ENCODE data around the gene BAG1. TPM values are rescaled to one million over a fixed set of nuclear protein-coding genes. Genes with fewer than 3 reads are reported as not detected.

Gene BAG1
- total RNA-seq, 3 donors from 2014 or later (not counting 1 experiment from before 2014, with no cell fraction given), result 83.4 to 102 (median 93.4) TPM

GRCh38 chr9:33256236-33256635 is 8.3 kb downstream of the BAG1 start:
- no peak overlapping the region for H3K4me3 Mint-ChIP-seq
- intact Hi-C loops (cut with micrococcal nuclease), result no loop called here
- no peak for TF ChIP-seq CTCF (IDR thresholded peaks at IDR 0.05)
- no peaks in the 10 kb centered on the region for H3K9me3 Mint-ChIP-seq
- no peaks in the 10 kb centered on the region for H3K4me1 ChIP-seq (ENCODE audit: control insufficient read depth, insufficient read depth, low read length)
- DNase-seq, result no peak
- ATAC-seq, result no peak
- H3K4me3 ChIP-seq (ENCODE audit: low read length), result no peak overlapping the region
- peaks cover 6% of the 10 kb centered on the region in 2 donors for H3K4me1 Mint-ChIP-seq
- no peaks in the 10 kb centered on the region for H3K27me3 ChIP-seq (ENCODE audit: control insufficient read depth, insufficient read depth, low read length)
- 100% methylated on average over 2 of the region's 2 CpGs for WGBS (ENCODE audit: insufficient coverage)
- H3K27ac Mint-ChIP-seq, result no peak overlapping the region
- no peaks in the 10 kb centered on the region for H3K9me3 ChIP-seq (ENCODE audit: control insufficient read depth, insufficient read depth, low read length)
- no peaks in the 10 kb centered on the region for H3K27me3 Mint-ChIP-seq (ENCODE audit: low read depth in 2 of 2)
- peaks cover 21% of the 10 kb centered on the region for H3K36me3 Mint-ChIP-seq
- no peak overlapping the region for H3K27ac ChIP-seq (ENCODE audit: low read length)
- H3K36me3 ChIP-seq (ENCODE audit: control insufficient read depth, insufficient read depth, low read length), result peaks cover 84% of the 10 kb centered on the region

GRCh38 chr9:33255471-33255870 is 9.0 kb downstream of the BAG1 start:
- Histone ChIP-seq H3K4me3 (ENCODE audit: low read length) (no peak overlapping the region), H3K4me1 (ENCODE audit: control insufficient read depth, insufficient read depth, low read length) (no peaks in the 10 kb centered on the region), H3K9me3 (ENCODE audit: control insufficient read depth, insufficient read depth, low read length) (no peaks in the 10 kb centered on the region), H3K36me3 (ENCODE audit: control insufficient read depth, insufficient read depth, low read length) (peaks cover 80% of the 10 kb centered on the region), H3K27ac (ENCODE audit: low read length) (no peak overlapping the region), H3K27me3 (ENCODE audit: control insufficient read depth, insufficient read depth, low read length) (no peaks in the 10 kb centered on the region)
- no peak for TF ChIP-seq CTCF (IDR thresholded peaks at IDR 0.05)
- no peak for ATAC-seq
- H3K9me3 Mint-ChIP-seq, result no peaks in the 10 kb centered on the region
- no peak overlapping the region for H3K27ac Mint-ChIP-seq
- H3K4me1 Mint-ChIP-seq, result peaks cover 6% of the 10 kb centered on the region in 2 donors
- DNase-seq, result no peak
- 89% methylated on average over 4 of the region's 4 CpGs for WGBS (ENCODE audit: insufficient coverage)
- no peaks in the 10 kb centered on the region for H3K27me3 Mint-ChIP-seq (ENCODE audit: low read depth in 2 of 2)
- intact Hi-C loops (cut with micrococcal nuclease), result no loop called here
- no peak overlapping the region for H3K4me3 Mint-ChIP-seq
- peaks cover 21% of the 10 kb centered on the region for H3K36me3 Mint-ChIP-seq

GRCh38 chr9:33255014-33255413 is 9.5 kb downstream of the BAG1 start:
- ATAC-seq, result no peak
- H3K27ac ChIP-seq (ENCODE audit: low read length), result no peak overlapping the region
- Mint-ChIP-seq H3K27me3 (ENCODE audit: low read depth in 2 of 2) (no peaks in the 10 kb centered on the region), H3K9me3 (no peaks in the 10 kb centered on the region), H3K4me1 (peaks cover 6% of the 10 kb centered on the region in 2 donors), H3K4me3 (no peak overlapping the region), H3K27ac (no peak overlapping the region), H3K36me3 (peaks cover 21% of the 10 kb centered on the region)
- no peak overlapping the region for H3K4me3 ChIP-seq (ENCODE audit: low read length)
- no peaks in the 10 kb centered on the region for H3K4me1 ChIP-seq (ENCODE audit: control insufficient read depth, insufficient read depth, low read length)
- H3K27me3 ChIP-seq (ENCODE audit: control insufficient read depth, insufficient read depth, low read length), result no peaks in the 10 kb centered on the region
- H3K9me3 ChIP-seq (ENCODE audit: control insufficient read depth, insufficient read depth, low read length), result no peaks in the 10 kb centered on the region
- no peak for TF ChIP-seq CTCF (IDR thresholded peaks at IDR 0.05)
- intact Hi-C loops (cut with micrococcal nuclease), result no loop called here
- peaks cover 76% of the 10 kb centered on the region for H3K36me3 ChIP-seq (ENCODE audit: control insufficient read depth, insufficient read depth, low read length)
- 97% methylated on average over 8 of the region's 8 CpGs for whole genome bisulfite sequencing (ENCODE audit: insufficient coverage)
- DNase-seq, result no peak

DNA sequence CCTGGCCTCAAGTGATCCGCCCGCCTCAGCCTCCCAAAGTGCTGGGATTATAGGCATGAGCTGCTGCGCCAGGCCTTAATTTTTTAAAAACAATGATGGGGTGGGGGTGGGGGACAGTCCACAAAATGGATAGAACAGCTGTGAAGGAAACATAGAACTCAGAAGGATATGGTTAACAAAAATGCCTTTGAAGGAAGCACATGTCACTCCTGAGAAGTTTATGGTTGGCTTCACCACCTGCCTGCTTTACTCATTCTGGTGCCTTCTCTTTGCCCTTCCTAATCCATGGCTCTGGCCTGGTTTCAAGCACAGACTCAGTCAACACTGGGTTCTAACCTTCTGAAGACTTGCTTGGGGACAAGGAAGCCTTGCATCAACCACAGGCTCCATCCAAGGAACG is 10.3 kb downstream of the BAG1 start:
- Mint-ChIP-seq H3K4me1 (peaks cover 6% of the 10 kb centered on the region in 2 donors), H3K36me3 (peaks cover 16% of the 10 kb centered on the region), H3K4me3 (no peak overlapping the region), H3K27me3 (ENCODE audit: low read depth in 2 of 2) (no peaks in the 10 kb centered on the region), H3K9me3 (no peaks in the 10 kb centered on the region), H3K27ac (no peak overlapping the region)
- no peaks in the 10 kb centered on the region for H3K27me3 ChIP-seq (ENCODE audit: control insufficient read depth, insufficient read depth, low read length)
- H3K4me3 ChIP-seq (ENCODE audit: low read length), result no peak overlapping the region
- H3K9me3 ChIP-seq (ENCODE audit: control insufficient read depth, insufficient read depth, low read length), result no peaks in the 10 kb centered on the region
- 93% methylated on average over 4 of the region's 4 CpGs for WGBS (ENCODE audit: insufficient coverage)
- DNase-seq (no peak), ATAC-seq (no peak)
- intact Hi-C loops (cut with micrococcal nuclease), result no loop called here
- no peak overlapping the region for H3K27ac ChIP-seq (ENCODE audit: low read length)
- TF ChIP-seq CTCF (IDR thresholded peaks at IDR 0.05), result no peak
- peaks cover 72% of the 10 kb centered on the region for H3K36me3 ChIP-seq (ENCODE audit: control insufficient read depth, insufficient read depth, low read length)
- peaks cover 1% of the 10 kb centered on the region for H3K4me1 ChIP-seq (ENCODE audit: control insufficient read depth, insufficient read depth, low read length)
